Measurements from ENCODE around the gene DIPK1A.
A peak's percentile ranks its signal among the peaks of the same experiment; 100 is the strongest.
"Not testable (repeated sequence)": the region's sequence is repeated elsewhere in the genome, so short reads cannot be mapped to it uniquely, and the experiment has no call there.

The DIPK1A gene

DNA sequence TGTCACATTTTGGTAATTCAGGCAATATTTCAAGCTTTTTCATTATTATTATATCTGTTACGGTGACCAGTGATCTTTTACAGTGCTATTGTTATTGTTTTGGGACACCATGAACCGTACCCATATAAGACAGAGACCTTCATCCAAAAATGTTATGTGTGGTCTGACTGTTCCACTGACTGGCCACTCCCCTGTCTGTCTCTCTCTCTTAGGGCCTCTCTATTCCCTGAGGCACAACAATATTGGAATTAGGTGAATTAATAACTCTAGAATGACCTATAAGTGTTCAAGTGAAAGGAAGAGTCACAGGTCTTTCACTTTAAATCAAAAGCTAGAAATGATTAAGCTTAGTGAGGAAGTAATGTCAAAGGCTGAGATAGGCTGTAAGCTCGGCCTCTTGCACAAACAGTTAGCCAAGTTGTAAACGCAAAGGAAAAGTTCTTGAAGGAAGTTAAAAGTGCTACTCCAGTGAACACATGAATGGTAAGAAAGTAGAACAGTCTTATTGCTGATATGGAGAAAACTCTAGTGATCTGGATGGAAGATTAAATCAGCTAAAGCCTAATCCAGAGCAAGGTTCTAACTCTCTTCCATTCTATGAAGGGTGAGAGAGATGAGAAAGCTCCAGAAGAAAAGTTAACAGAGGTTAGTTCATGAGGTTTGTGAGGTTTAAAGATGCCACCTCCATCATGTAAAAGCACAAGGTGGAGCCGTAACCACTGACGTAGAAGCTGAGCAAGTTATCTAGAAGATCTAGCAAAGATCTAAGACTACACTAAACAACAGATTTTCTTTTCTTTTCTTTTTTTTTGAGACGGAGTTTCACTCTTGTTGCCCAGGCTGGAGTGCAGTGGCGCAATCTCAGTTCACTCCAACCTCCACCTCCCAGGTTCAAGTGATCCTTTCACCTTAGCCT lies 19.7 kb upstream of the DIPK1A start:
- no peak for DNase-seq (ENCODE audit: low read depth in 3 of 3, low spot score in 1 of 3)

DNA sequence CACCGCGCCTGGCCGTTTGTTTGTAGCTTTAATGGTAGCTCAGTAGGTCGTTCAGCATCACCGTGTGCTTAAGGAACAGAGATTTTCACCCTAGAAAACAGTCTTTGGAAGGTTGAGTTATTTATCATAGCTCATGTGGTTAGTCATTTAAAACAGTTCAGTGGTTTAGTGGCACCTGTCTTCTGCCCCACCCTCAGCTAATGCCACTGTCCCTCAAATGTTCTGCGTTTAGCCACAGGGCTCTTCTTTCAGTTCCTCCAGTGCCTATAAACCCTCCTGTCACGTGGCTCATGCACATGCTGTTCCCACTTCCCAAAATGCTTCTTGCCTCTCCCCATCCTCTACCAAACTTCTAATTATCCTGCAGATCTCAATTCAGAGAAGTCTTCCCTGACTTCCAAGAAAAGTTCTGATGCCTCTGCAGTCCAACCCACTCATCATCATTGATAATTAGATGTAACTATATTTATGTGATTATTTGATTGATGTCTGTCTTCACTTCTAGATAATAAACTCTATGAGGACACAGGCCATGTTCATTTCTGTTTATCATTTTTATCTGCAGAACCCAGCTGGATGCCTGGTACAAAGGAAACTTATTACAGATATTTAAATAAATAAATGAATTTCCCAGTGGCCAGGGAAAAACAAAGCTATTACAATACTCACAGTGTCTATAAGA lies 14.4 kb upstream of the DIPK1A start:
- no peak for DNase-seq (ENCODE audit: low read depth in 3 of 3, low spot score in 1 of 3)

DNA sequence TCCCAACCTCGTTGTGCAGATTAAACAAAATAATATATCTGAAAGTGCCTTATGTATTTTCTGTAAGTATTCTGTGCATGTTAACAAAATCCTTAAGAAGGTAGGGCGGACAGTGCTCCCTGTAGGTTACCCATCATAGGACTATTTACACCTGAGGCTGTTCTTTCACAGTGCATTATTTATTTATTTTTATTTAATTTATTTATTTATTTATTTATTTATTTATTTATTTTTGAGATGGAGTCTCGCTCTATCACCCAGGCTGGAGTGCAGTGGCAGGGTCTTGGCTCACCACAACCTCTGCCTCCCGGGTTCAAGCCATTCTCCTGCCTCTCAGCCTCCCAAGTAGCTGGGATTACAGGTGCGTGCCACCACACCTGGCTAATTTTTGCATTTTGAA lies 12.8 kb upstream of the DIPK1A start:
- not testable (repeated sequence) for DNase-seq (ENCODE audit: low read depth in 3 of 3, low spot score in 1 of 3)

DNA sequence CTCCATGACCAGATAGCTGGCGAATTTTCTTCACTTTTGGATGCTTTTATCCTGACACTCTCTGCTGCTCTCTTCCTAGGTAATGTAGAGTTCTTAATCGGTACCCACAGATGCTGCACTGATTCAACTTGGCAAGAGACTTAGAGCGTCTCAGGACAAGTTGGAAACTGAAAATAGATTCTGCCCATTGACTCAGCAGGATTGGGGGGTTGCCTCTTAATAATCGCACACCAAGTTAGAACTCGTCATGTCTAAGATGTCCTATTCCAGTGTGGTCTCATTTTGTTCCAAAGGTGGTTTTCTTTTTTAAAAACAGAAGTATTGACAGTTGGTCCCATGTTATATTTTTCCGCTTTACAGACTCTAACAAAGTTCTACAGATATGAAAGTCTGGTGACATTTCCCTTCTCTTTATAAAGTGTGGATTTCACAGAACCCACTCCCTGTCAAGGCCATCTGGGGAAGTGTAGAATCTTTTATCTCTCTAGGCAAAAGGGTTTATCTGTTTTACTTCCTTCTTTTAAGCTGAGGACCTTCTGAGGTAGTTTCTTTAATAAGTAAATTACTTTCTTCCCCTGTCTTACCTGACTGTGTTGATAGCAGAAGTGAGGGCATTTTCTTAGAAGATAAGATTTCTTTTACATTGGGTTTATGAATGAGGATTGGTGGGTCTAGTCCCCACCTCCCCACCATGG lies 12.1 kb upstream of the DIPK1A start:
- no peak for DNase-seq (ENCODE audit: low read depth in 3 of 3, low spot score in 1 of 3)

DNA sequence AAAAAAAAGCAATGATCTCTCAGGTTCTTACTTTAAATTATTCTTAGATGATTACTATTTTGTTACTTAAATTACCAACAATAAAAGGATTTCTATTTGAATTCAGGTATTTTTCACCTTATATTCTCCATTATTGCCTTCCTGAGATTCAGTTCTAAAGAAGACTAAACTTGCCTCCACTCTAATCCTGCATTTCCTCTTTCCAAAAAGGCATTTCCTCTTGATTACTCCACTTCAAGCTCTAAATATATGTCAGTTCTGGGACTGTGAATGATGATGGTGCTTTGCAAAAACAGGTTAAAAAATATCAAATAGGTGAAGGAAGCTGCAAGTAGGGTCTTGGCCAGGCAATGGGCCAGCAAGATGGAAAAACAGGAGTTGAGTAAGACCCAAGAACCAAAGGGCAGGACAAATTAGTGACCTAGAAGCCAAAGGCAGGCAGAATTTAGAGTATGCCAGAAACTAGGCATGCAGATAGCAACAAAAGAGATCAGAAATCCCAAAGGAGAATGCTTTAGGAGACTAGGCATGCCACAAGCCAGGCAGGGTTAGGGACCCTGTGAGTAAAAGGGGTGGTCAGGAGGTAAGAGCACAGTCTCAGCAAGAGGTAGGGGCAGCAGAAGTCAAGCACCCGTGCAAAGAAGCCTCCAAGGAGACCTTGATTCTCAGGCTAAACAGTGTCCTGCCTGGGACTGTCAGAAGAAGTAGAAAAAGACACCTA lies 11.3 kb upstream of the DIPK1A start:
- DNase-seq (ENCODE audit: low read depth in 3 of 3, low spot score in 1 of 3): no peak

DNA sequence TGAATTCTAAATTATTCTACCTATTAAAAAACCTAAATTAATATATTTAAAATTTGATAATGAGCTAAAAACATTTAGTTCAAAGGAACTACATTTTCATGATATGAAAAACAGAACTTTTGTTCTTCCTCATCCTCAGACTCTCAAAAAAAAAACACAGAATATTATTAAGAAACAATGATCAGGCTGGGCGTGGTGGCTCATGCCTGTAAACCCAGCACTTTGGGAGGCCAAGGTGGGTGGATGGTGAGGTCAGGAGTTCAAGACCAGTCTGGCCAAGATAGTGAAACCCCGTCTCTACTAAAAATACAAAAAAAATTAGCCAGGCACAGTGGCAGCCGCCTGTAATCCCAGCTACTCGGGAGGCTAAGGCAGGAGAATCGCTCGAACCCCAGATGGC lies 10.7 kb upstream of the DIPK1A start:
- DNase-seq (ENCODE audit: low read depth in 3 of 3, low spot score in 1 of 3): not testable (repeated sequence)

DNA sequence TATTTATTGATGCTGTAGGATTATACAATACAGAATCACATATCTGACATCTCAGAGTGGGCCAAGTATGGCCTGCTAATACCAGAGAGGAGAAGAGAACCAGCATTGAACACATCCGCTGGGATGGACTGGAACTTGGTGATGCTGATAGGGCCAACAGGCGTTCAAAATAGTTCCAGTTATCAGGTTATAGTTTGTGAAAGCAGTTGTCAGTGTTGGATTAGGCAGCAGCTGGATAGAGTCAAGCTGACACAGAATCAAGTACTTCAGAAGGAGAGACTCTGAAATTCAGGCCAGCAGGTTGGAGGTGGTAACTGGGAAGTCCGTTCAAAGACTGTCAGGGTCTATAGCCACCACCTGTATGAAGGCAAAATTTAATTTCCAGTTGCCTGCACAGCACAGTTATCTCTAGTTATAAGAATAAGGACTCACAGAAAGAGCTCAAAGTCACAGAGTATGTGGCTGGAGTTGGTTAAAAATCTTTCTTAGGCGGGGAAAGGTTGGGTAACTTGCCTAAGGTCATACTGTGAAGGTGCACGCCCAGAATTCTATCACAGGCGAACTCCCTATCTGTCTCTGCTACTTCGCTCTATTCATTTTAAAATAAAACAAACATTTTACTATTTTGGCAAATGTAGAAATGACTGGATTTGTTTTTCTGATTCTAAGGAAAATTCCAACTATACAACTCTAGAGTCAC lies 9.9 kb upstream of the DIPK1A start:
- DNase-seq (ENCODE audit: low read depth in 3 of 3, low spot score in 1 of 3): no peak

DNA sequence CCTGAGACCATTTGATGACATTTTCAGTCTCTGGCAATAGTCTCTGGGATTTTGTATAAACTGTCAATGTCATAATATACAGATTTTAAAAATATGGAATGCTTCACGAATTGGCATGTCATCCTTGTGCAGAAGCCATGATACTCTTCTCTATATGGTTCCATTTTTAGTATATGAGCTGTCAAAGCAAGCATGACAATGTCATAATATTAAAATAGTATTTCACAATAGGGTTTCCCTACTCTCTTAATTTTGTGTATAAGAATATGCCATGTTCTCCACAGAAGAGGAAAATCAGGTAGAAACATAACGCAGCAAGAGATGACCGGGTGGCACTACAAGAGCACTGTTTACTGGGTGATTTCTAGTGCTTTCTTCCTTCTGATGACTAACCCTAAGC lies 8.3 kb upstream of the DIPK1A start:
- no peak for DNase-seq (ENCODE audit: low read depth in 3 of 3, low spot score in 1 of 3)

DNA sequence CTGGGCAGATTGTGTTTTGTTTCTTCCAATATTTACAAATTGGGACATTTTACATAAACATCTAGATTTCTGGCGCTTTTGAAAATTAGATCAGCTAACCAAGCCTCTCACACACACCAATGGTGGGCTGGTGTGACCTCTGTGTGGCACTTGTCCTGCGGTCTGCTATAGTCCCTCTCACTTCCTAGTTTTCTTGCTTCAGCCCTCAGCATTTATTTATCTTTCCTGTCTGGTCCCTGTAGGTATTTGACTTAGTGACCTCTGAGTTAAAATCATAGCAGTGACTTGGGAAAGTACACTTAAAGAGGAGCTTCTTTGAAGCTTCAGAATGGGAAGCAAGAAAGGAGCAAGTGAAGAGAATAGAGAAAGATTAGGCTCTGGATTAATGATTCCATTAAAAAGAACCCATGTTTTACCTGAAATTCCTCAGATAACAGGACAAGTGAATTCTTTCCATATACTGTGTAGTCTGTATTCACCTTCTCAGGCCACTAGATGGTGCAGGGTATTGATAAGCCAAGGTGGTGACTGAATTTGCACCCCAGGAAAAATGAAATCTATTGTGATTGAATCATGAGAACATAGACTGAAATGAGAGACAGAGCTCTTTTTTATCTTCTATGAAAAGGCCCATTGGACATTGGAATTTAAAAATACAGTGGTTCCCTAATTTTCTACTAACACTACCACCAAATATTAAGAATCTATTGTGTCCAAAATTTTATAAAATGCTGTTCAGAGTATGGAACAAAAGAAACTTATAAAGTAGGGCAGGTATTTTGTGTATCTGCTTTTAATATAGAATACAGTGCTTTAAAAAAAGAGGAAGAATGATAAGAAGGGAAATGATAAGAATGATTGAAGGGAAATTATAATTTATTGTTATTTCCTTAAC lies 7.1 kb upstream of the DIPK1A start:
- no peak for DNase-seq (ENCODE audit: low read depth in 3 of 3, low spot score in 1 of 3)

DNA sequence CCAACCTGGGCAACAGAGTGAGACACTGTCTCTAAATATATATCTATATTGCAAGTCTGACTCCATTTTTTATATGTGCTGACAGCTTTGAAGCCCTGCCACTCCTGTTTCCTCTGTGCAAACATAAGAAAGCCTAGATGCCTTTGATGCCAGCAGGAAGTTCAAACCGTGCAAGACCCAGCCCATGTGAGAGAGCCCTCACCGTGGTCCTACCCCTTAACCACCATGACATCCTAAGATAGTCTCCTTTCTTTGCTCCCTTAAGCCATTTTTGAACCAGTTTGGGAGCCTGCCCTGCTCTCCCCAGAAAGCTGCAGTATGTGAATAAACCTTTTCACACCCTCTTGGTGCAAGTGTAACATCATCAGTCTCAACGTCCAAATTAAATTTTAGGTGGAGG lies 3.7 kb upstream of the DIPK1A start:
- DNase-seq (ENCODE audit: low read depth in 3 of 3, low spot score in 1 of 3): no peak

DNA sequence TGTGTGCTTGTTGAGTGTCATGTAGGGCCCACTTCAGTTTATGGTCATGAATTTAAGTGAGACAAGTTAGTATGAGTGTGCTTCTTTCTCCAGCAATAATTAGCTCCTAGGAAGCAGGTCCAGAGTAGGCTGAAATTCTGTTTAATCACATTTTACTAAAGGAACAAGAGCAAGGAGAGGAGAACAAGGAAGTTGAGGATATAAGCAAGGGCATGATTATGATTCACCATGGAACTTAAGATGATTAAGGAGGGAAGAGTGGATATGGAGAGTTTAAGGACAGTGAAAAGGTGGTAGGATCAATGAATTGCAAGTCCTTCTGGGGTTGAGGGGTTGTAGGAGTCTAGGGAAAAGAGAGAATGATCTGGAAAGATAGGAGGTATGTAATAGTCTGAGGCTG lies 3.1 kb upstream of the DIPK1A start:
- no peak for DNase-seq (ENCODE audit: low read depth in 3 of 3, low spot score in 1 of 3)

DNA sequence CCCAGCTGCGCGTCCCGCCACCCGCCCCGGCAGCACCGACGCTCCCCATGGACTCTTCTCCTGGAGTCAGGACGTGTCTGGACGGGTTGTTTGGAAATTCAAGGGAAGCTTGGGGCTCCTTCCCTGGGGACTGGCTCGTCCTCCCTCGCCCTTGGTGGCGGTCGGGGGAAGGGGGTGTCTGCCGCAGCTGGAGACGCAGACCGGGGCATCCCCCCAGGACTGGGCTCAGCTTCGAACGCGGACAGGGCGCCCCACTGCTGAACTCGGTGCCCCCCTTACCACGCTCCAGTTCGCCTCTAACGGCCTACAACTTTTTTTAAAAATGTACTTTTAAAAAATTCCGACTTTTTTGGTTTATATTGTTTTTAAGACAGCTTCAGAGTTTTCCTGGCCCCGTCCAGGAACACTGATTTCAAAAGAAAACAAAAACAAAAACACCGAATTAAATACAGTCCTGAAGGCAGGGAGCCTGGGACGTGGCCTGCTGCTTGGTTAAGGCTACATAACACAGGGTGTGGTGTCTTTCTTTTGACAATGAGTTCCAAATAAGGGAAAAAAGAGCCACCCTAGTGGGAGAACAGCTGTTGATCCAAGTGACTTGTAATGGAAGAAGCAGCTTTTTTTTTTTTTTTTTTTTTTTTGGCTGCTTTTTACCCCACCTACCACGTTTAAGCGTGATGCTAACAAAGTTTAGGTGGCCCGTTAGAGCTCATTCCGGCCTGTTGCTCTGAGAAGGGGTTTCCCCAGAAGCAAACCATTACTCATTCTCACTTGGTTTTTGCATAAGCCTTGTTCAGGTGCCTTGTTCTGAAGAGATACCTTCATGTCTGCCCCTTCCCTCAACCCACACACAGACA lies 862 bp upstream of the DIPK1A start:
- peak; percentile 33 to 63 (median 51) for DNase-seq (ENCODE audit: low read depth in 3 of 3, low spot score in 1 of 3)

DNA sequence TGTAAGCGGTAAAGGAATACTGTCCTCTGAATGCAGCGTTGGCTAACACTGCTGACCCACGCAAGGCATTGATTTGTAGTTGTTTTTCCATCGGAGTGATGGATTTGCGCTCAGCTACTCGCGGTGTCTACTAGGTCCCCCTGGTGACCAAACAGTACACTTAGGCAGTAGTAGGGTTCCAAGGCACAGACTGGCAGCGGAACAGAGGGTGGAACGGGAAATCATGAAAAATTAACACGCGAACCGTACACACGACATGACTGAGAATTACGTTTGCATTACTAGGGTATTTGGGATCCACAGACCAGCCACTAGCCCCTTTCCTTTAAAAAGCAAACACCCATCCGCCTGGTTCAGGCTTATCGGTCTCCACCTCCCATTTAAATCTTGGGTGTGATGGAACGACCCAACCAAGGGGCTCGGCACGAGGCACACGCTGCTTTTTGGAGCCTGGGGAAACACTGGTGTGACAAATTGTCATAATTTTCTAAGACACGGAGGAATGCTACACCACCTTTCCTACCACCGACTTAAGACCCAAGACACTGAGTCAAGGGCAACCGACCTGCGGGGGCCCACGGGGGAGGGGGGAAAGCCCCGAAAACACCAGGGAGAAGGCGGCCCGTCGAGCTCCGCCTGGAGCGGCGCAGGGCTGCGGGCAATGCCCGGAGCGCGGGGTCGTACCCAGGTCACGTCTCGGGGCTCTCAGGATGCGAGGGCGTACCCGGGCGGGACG lies 699 bp downstream of the DIPK1A start:
- DNase-seq (ENCODE audit: low read depth in 3 of 3, low spot score in 1 of 3): peak in 2 of 3 donors; percentile 38 to 39

DNA sequence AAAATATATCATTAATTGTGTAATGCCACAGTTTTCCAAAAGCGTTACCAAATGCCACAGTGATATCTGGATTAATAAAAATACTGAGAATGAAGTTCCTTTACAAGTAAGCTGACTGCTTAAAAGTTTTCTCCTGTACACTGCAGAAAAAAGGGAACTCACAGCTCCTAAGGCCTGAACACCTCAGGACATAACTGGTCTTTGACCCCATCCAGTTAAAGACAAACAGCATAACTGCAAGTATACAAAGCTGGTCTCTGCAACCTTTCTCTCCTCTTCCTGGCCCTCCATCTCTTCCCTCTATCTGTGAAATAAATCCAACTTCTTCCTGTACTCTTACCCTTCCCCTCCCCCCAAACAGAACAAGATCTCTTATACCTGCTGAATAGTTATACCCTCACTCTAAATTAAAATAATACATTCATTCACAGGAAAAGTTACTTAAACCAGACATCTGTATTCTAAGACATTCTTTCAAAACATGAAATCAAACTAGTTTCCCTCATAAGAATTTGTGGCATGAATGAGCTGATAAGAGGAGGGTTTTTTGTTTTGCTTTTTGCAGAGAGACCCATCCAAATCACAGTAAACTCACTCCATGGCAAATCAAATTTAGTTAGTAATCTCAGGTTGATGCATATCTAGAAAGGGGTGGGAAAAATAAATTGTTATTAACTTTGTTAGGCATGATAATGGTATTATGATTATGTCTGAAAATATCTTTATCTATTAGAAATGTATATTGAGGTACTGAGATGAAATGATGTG lies 2.9 kb downstream of the DIPK1A start:
- DNase-seq (ENCODE audit: low read depth in 3 of 3, low spot score in 1 of 3): no peak

DNA sequence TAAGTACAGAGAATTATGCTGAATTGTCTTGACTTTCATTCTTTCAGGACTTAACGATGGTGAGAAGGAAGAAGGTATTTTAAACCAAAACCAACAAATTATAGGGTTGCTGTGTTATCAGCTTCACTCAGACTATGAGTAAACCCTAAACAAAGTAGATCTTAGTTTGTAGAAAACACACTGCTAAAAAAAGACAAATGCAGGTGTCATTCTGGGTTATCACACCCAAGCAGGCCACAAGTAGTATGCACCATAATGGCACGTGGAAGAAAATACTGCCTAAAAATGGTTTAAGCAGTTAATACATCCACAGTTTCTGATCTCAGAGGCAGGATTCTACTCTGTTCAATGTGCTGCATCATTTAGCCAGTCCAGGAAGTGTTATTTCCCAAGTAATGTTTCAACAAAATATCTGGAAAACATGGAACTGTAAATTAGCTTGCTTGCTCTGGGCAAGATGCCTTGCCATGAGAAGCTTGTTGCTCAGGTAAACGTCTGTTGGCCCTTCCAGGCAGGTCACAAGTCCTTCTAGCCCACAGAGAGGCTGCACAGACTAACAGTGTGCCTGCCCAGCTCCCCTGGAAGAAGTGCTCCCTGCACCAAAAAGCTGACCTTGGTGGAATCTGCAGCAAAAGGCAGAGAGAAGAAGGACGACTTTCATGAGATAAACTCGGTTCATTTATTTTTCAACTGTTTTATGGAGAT lies 4.1 kb downstream of the DIPK1A start:
- no peak for DNase-seq (ENCODE audit: low read depth in 3 of 3, low spot score in 1 of 3)

DNA sequence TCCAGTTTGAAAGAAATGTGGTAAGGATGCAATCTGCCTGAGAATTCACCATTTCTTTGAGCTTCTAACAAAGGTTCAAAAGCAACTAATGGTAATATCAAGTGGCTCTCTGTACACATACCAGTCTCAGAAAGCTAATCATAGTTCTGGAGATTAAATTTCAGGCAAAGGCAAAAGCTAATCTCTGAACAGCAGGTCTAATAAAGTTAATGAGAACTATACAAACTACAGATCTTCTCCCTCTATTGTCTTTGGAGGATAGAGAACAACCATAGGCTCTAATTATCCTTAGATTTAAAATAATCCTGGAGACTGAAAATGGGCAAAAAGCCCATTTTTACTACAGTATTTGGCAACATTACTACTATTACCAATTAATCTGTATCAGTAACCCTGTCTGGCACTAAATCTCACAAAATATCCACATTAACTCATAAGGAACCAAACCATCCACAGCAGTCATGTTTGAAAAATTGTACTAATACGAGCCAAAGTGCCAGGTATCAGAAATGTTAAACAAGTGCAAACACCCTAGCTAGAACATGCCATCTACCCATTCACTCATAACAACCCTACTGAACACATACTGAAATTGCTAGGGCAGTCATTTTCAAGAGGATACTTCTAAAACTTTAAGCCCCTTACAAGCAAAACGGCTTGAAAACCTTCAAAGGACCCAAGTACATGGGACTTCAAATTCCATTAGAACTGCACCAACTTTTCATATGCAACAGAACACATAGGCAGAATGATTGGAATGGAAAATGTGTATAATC lies 4.8 kb downstream of the DIPK1A start:
- DNase-seq (ENCODE audit: low read depth in 3 of 3, low spot score in 1 of 3): no peak

All from stimulated activated CD4-positive, alpha-beta T cell treated with anti-CD3 and anti-CD28 coated beads, TNF-alpha, amount 100 ng/mL, for 1 hour (primary cell).